ENCODE measurements around the gene UBE2J2. TPM values are rescaled to one million over a fixed set of nuclear protein-coding genes. Genes with fewer than 3 reads are reported as not detected.
A peak's percentile ranks its signal among the peaks of the same experiment; 100 is the strongest.

UBE2J2 gene
- total RNA-seq, 1 experiment from 2014 or later, result 54.2 TPM

GRCh38 chr1:1282998-1283397 is 9.3 kb upstream of the UBE2J2 start:
- POLR2A ChIA-PET (ENCODE audit: unreplicated experiment), result no interaction called here
- peaks cover 13% of the 10 kb centered on the region for H3K4me1 ChIP-seq (replicated peaks; ENCODE audit: insufficient read depth)
- no TSS peak for BruUV-seq (replicated peaks)

DNA sequence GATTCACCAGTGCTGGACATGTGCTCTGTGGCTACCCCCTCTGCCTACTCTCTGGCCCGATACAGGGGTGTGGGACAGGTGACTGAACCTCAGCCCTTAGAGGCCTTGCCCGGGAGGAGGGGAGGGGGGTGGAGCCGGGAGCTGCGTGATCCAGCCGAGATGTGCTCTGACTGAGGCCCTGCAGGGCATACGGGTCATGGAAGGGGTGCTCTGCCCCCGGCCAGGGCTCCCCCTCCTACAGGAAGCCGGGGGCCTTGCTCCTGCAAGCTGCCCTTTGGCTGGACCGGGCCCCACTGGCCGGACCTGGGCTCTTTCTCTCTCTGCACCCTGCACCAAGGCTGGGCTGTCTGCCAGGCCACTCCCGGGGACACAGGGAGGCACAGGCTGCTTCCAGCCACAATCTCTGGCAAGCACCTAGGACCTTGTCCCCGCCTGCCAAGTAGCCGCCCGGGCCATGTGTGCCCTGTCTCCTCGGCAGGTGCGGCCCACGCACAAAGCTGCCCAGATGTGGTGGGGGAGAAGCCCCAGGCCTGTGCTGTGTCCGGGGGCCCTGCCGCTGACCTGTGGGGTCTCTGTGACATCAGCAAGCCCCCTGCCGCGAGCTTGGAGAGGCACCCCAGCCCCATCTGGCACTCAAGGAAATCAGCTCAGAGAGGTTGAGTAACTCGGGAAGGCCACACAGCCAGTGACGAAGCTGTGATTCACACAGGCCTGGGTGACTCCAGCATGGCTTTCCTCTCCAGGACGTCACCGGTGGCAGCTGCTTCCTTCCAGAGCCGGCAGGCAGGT is 8.1 kb upstream of the UBE2J2 start:
- BruUV-seq (replicated peaks), result no TSS peak
- H3K27me3 ChIP-seq (ENCODE audit: insufficient read depth, low read depth), result no peaks in the 10 kb centered on the region
- no peaks in the 10 kb centered on the region for H4K20me1 ChIP-seq (ENCODE audit: insufficient read depth)
- H2AFZ ChIP-seq, result no peak overlapping the region
- no peaks in the 10 kb centered on the region for H3K9me2 ChIP-seq (ENCODE audit: insufficient read depth)
- no peak for TF ChIP-seq EZH2 (IDR thresholded peaks at IDR 0.05; ENCODE audit: low read depth)
- TF ChIP-seq, protein P1, sequence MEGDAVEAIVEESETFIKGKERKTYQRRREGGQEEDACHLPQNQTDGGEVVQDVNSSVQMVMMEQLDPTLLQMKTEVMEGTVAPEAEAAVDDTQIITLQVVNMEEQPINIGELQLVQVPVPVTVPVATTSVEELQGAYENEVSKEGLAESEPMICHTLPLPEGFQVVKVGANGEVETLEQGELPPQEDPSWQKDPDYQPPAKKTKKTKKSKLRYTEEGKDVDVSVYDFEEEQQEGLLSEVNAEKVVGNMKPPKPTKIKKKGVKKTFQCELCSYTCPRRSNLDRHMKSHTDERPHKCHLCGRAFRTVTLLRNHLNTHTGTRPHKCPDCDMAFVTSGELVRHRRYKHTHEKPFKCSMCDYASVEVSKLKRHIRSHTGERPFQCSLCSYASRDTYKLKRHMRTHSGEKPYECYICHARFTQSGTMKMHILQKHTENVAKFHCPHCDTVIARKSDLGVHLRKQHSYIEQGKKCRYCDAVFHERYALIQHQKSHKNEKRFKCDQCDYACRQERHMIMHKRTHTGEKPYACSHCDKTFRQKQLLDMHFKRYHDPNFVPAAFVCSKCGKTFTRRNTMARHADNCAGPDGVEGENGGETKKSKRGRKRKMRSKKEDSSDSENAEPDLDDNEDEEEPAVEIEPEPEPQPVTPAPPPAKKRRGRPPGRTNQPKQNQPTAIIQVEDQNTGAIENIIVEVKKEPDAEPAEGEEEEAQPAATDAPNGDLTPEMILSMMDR (conservative IDR thresholded peaks at IDR 0.05), result no peak
- peak overlapping the region; percentile 37; the same call in 1 of the 2 replicates for H3K4me2 ChIP-seq
- no peak overlapping the region for H3K27ac ChIP-seq
- peaks cover 15% of the 10 kb centered on the region; the same call in 1 of the 2 replicates for H3F3A ChIP-seq (ENCODE audit: insufficient read depth, low read depth)
- H3K9me3 ChIP-seq (ENCODE audit: insufficient read depth, low read depth), result no peaks in the 10 kb centered on the region
- no peaks in the 10 kb centered on the region for H3K79me2 ChIP-seq (ENCODE audit: low read depth)
- H3K36me3 ChIP-seq (ENCODE audit: low read depth), result no peaks in the 10 kb centered on the region
- H3K4me1 ChIP-seq (replicated peaks; ENCODE audit: insufficient read depth), result peaks cover 13% of the 10 kb centered on the region
- POLR2A ChIA-PET (ENCODE audit: unreplicated experiment), result no interaction called here
- CTCF ChIA-PET, result interaction anchor here (0.6 to 0.8 kb wide), 2 partner anchors 7 to 9 kb away, joined by 3 to 7 read pairs; no protein-coding TSS in a partner anchor
- DNase-seq, result peak; percentile 51 to 77
- H3K4me3 ChIP-seq, result no peak overlapping the region
- intact Hi-C loops (cut with micrococcal nuclease; ENCODE audit: unreplicated experiment), result no loop called here

More at GRCh38 chr1:1282998-1283397, 9.3 kb upstream of the UBE2J2 start:
- H3K79me2 ChIP-seq (ENCODE audit: low read depth), result no peaks in the 10 kb centered on the region
- no peak overlapping the region for H3K27ac ChIP-seq
- no peaks in the 10 kb centered on the region for H3K27me3 ChIP-seq (ENCODE audit: insufficient read depth, low read depth)
- no peak overlapping the region for H3K4me3 ChIP-seq
- no peaks in the 10 kb centered on the region for H3K9me2 ChIP-seq (ENCODE audit: insufficient read depth)
- H3K36me3 ChIP-seq (ENCODE audit: low read depth), result no peaks in the 10 kb centered on the region
- CTCF ChIA-PET, result no interaction called here
- no peaks in the 10 kb centered on the region for H4K20me1 ChIP-seq (ENCODE audit: insufficient read depth)
- no peaks in the 10 kb centered on the region for H3K9me3 ChIP-seq (ENCODE audit: insufficient read depth, low read depth)
- no peak overlapping the region for H2AFZ ChIP-seq
- H3K4me2 ChIP-seq, result no peak overlapping the region
- peaks cover 15% of the 10 kb centered on the region; the same call in 1 of the 2 replicates for H3F3A ChIP-seq (ENCODE audit: insufficient read depth, low read depth)
- DNase-seq, result no peak
- TF ChIP-seq, protein P1 (conservative IDR thresholded peaks at IDR 0.05), result no peak
- TF ChIP-seq EZH2 (IDR thresholded peaks at IDR 0.05; ENCODE audit: low read depth), result no peak
- intact Hi-C loops (cut with micrococcal nuclease; ENCODE audit: unreplicated experiment), result no loop called here

- CTCF ChIA-PET, result no interaction called here
- intact Hi-C loops (cut with micrococcal nuclease; ENCODE audit: unreplicated experiment), result no loop called here
- POLR2A ChIA-PET (ENCODE audit: unreplicated experiment), result no interaction called here
- no peaks in the 10 kb centered on the region for H3K9me2 ChIP-seq (ENCODE audit: insufficient read depth)
- no peak overlapping the region for H2AFZ ChIP-seq
- no peak for DNase-seq
- TF ChIP-seq, protein P1 (conservative IDR thresholded peaks at IDR 0.05), result no peak
- no peak for TF ChIP-seq EZH2 (IDR thresholded peaks at IDR 0.05; ENCODE audit: low read depth)
- no peaks in the 10 kb centered on the region for H3K36me3 ChIP-seq (ENCODE audit: low read depth)
- H3K27ac ChIP-seq, result no peak overlapping the region
- no peaks in the 10 kb centered on the region for H3K79me2 ChIP-seq (ENCODE audit: low read depth)
- no peaks in the 10 kb centered on the region for H3K9me3 ChIP-seq (ENCODE audit: insufficient read depth, low read depth)
- H3K4me2 ChIP-seq, result no peak overlapping the region
- H3F3A ChIP-seq (ENCODE audit: insufficient read depth, low read depth), result peaks cover 15% of the 10 kb centered on the region; the same call in 1 of the 2 replicates
- no TSS peak for BruUV-seq (replicated peaks)
- no peaks in the 10 kb centered on the region for H3K27me3 ChIP-seq (ENCODE audit: insufficient read depth, low read depth)
- H4K20me1 ChIP-seq (ENCODE audit: insufficient read depth), result no peaks in the 10 kb centered on the region
- no peak overlapping the region for H3K4me3 ChIP-seq
- H3K4me1 ChIP-seq (replicated peaks; ENCODE audit: insufficient read depth), result peaks cover 13% of the 10 kb centered on the region
Measured at GRCh38 chr1:1280782-1281481, 7.3 kb upstream of the UBE2J2 start.

Data from PC-9 (cell line).